CD4-positive, alpha-beta T cell treated with Interleukin-21 for 1 hour (primary cell): Measurements from ENCODE around the gene QSER1.
"Not testable (repeated sequence)": the region's sequence is repeated elsewhere in the genome, so short reads cannot be mapped to it uniquely, and the experiment has no call there.

ENCODE experiments used
- DNase-seq: peaks from one replicate; pipeline ENCODE4 v3.0.0-alpha.2; 2020

The QSER1 gene

DNA sequence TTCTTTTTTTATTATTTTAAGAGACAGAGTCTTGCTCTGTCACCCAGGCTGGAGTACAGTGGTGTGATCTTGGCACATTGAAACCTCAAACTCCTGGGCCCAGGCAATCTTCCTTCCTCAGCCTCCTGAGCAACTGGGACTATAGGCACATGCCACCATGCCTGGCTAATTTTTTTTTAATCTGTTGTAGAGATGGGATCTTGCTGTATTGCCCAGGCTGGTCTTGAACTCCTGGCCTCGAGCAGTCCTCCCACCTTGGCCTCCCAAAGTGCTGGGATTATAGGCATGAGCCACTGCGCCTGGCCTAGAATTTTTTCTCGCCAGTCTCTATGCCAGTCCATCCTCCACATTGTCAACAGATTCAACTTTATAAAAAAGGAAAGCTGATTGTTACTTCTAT, 44.7 kb downstream of the QSER1 start:
- not testable (repeated sequence) for DNase-seq

DNA sequence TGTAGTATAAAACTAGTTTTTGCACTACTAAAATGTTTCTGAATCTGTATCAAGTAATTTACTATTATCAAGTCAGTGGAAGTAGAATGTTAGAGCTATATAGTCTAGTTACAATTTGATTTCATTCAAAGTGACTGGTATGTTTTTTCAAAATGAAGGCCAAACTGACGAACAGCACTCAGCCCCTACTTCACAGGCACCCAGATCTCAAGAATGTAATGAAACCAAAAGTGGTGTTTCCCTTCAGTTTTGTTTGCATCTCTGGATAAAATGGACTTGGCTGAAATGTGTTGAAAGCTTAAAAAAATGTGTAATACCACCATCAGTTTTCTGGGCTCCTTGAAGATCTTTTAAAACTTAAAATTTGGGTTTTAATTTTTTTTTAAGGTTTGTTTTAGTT, 46.4 kb downstream of the QSER1 start:
- DNase-seq, result no peak

DNA sequence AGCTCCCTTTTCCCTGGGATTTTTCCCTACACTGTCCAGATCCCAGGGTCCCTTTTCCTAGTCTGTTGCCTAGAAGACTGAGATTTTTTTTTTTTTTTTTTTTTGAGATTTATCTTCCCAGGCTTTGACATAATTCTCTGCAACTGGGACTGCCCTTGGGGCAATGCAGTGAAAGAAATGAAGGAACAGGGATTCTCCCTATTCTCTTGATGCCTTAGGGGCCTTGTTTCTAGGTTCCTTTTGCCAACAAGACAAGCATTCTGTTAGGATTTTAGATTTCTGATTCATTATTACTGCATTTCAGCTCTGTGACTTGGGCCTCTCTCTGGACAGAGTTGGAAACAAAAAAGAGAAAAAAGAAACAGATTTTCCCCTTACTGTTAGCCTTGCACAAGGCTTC, 47.3 kb downstream of the QSER1 start:
- DNase-seq, result no peak

GRCh38 chr11:32940865-32941264, 48.3 kb downstream of the QSER1 start:
- DNase-seq, result no peak

- DNase-seq, result no peak
These were observed 55.4 kb downstream of the QSER1 start for GRCh38 chr11:32947978-32948377.

- DNase-seq, result no peak
These were observed 57.1 kb downstream of the QSER1 start for GRCh38 chr11:32949739-32950138.

- DNase-seq, result no peak
These were observed 59.8 kb downstream of the QSER1 start for GRCh38 chr11:32952421-32952820.

- DNase-seq, result no peak
These were observed 61.1 kb downstream of the QSER1 start for GRCh38 chr11:32953700-32954099.

- DNase-seq, result peak; percentile 61
These were observed 68.0 kb downstream of the QSER1 start for GRCh38 chr11:32960553-32961164.

- no peak for DNase-seq
These were observed 69.4 kb downstream of the QSER1 start for GRCh38 chr11:32962016-32962415.

- no peak for DNase-seq
These were observed 71.1 kb downstream of the QSER1 start for GRCh38 chr11:32963721-32964120.

- no peak for DNase-seq
These were observed 75.9 kb downstream of the QSER1 start for GRCh38 chr11:32968541-32968940.

- DNase-seq, result not testable (repeated sequence)
These were observed 79.6 kb downstream of the QSER1 start for GRCh38 chr11:32972233-32972632.

- DNase-seq, result no peak
These were observed 80.2 kb downstream of the QSER1 start for GRCh38 chr11:32972781-32973180.

DNA sequence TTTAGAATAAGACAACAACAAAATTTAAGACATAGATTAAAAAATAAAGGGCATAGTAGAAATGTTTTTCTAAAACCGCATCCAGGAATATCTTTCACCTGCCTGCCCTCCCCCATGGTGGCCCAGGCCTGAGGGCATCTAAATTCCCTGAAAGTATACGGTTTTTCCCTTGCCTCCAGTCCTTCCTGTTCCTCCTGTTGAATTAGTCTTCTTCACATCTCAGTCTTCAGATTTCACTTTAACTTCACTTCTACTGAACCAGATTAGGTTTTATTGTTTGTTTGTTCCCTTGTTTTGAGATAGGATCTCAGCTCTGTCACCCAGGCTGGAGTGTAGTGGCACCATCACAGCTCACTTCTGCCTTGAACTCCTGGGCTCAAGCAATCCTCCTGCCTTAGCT, 90.0 kb downstream of the QSER1 start:
- DNase-seq, result no peak

- DNase-seq, result no peak
These were observed 90.9 kb downstream of the QSER1 start for GRCh38 chr11:32983506-32983905.

GRCh38 chr11:32985600-32985999, 93.0 kb downstream of the QSER1 start:
- DNase-seq, result no peak

GRCh38 chr11:32987851-32988250, 95.2 kb downstream of the QSER1 start:
- DNase-seq, result no peak

- DNase-seq, result no peak
These were observed 97.9 kb downstream of the QSER1 start for GRCh38 chr11:32990481-32990880.

DNA sequence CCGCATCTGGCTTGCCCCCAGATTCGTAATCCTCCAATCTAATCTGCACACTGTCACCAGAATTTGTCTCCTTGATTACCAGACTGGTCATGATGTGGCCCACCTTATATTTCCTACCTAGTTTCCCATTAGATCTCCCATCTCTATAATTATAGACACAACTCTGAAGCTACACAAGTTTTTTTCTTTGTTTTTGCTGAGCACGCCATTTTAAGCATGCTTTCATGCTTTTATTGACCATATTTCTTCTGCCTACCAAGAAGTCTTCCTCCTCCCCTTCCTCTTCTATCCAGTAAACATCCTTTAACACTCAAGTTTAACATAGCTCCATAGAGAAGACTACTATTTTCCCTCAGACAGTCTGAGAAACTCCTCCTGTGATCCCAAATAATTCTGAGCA, 98.8 kb downstream of the QSER1 start:
- no peak for DNase-seq

GRCh38 chr11:32991898-32992297, 99.3 kb downstream of the QSER1 start:
- no peak for DNase-seq

GRCh38 chr11:33000181-33000580, 107.6 kb downstream of the QSER1 start:
- DNase-seq, result no peak

DNA sequence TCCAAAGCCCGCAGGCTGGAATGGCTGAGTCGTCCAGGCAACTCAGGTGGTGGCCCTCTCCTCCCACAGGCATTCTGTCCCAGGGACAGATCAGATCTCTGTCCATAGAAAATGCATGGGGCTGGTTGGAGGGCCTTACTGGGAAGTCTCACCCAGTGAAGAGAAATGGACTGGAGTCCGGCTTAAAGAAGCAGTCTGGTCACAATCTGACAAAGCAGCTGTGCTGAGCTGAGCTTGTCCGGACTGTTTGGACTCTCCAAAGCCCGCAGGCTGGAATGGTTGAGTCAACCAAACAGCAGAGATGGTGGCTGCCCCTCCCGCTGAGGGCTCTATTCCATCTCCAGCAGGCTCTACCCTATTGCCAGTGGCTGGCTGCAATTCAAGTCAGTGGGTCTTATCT, 108.7 kb downstream of the QSER1 start:
- DNase-seq, result no peak

- DNase-seq, result no peak
These were observed 109.3 kb downstream of the QSER1 start for GRCh38 chr11:33001751-33002542.

DNA sequence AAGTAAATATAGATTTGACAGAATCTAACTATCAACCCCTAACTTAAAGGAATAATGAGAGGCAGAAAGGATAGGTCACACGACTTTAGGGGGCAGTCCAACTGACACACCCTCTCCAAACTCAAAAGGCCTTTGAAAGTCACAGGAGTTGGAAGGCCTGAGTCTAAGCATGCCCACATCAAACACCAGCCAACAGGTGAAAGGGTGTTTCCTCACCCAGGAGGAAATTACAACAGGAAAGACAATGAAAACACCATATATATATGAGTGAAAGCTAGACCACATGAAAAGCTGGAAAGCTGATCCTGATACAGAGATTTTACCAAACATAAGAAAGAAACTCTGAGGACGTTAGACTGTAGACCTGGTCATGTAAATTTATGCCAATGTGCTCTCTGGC, 112.6 kb downstream of the QSER1 start:
- DNase-seq, result peak; percentile 52
